Measurements from ENCODE around the gene PATL2.

Gene PATL2

DNA sequence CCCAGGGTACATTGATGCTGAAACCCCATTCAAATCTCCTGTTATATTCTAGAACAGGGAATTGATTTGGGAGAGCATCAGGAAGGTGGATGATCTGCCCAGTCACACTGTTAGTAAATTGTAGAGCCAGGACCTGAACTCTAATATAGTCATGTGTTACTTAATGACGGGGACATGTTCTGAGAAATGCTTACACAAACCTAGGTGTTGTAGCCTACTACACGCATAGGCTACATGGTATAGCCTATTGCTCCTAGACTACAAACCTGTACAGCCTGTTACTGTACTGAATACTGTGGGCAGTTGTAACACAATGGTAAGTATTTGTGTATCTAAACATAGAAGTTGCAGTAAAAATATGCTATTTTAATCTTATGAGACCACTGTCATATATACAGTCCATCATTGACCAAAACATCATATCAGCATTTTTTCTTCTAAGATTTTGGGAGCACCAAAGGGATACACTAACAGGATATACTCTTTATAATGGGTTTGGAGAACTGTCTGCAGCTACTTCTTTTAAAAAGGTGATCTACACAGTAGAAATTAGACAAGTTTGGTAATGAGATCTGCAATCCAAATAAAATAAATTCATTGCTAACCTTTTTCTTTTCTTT is 6.0 kb upstream of the PATL2 start:
- TF ChIP-seq CTCF (IDR thresholded peaks at IDR 0.05) = no peak
- DNase-seq (ENCODE audit: low spot score) = no peak
- H3K27ac ChIP-seq = no peak overlapping the region
- no peak overlapping the region for H3K4me3 ChIP-seq

- H3K27ac ChIP-seq = no peak overlapping the region
- H3K4me3 ChIP-seq = no peak overlapping the region
- TF ChIP-seq CTCF (IDR thresholded peaks at IDR 0.05) = no peak
- no peak for DNase-seq (ENCODE audit: low spot score)
Measured at GRCh38 chr15:44715797-44716334, 4.7 kb upstream of the PATL2 start.

DNA sequence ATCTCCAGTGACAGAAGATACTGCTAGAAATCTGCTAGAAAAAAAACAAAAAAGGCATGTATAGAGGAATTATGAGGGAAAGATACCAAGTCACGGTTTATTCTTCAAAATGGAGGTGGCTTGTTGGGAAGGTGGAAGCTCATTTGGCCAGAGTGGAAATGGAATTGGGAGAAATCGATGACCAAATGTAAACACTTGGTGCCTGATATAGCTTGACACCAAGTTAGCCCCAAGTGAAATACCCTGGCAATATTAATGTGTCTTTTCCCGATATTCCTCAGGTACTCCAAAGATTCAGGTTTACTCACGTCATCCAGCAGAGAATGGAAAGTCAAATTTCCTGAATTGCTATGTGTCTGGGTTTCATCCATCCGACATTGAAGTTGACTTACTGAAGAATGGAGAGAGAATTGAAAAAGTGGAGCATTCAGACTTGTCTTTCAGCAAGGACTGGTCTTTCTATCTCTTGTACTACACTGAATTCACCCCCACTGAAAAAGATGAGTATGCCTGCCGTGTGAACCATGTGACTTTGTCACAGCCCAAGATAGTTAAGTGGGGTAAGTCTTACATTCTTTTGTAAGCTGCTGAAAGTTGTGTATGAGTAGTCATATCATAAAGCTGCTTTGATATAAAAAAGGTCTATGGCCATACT is 4.1 kb upstream of the PATL2 start:
- H3K27ac ChIP-seq = no peak overlapping the region
- no peak for TF ChIP-seq CTCF (IDR thresholded peaks at IDR 0.05)
- DNase-seq (ENCODE audit: low spot score) = no peak
- H3K4me3 ChIP-seq = no peak overlapping the region

DNA sequence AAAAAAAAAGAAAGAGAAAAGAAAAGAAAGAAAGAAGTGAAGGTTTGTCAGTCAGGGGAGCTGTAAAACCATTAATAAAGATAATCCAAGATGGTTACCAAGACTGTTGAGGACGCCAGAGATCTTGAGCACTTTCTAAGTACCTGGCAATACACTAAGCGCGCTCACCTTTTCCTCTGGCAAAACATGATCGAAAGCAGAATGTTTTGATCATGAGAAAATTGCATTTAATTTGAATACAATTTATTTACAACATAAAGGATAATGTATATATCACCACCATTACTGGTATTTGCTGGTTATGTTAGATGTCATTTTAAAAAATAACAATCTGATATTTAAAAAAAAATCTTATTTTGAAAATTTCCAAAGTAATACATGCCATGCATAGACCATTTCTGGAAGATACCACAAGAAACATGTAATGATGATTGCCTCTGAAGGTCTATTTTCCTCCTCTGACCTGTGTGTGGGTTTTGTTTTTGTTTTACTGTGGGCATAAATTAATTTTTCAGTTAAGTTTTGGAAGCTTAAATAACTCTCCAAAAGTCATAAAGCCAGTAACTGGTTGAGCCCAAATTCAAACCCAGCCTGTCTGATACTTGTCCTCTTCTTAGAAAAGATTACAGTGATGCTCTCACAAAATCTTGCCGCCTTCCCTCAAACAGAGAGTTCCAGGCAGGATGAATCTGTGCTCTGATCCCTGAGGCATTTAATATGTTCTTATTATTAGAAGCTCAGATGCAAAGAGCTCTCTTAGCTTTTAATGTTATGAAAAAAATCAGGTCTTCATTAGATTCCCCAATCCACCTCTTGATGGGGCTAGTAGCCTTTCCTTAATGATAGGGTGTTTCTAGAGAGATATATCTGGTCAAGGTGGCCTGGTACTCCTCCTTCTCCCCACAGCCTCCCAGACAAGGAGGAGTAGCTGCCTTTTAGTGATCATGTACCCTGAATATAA is 2.2 kb upstream of the PATL2 start:
- DNase-seq (ENCODE audit: low spot score) = no peak
- Histone ChIP-seq H3K4me3 (peak overlapping the region; percentile 94), H3K27ac (peak overlapping the region; percentile 96 to 99)
- TF ChIP-seq CTCF (IDR thresholded peaks at IDR 0.05) = no peak

DNA sequence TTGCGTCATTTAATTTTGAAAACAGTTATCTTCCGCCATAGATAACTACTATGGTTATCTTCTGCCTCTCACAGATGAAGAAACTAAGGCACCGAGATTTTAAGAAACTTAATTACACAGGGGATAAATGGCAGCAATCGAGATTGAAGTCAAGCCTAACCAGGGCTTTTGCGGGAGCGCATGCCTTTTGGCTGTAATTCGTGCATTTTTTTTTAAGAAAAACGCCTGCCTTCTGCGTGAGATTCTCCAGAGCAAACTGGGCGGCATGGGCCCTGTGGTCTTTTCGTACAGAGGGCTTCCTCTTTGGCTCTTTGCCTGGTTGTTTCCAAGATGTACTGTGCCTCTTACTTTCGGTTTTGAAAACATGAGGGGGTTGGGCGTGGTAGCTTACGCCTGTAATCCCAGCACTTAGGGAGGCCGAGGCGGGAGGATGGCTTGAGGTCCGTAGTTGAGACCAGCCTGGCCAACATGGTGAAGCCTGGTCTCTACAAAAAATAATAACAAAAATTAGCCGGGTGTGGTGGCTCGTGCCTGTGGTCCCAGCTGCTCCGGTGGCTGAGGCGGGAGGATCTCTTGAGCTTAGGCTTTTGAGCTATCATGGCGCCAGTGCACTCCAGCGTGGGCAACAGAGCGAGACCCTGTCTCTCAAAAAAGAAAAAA is 1.4 kb upstream of the PATL2 start:
- TF ChIP-seq CTCF (IDR thresholded peaks at IDR 0.05) = no peak
- peak overlapping the region; percentile 94 for H3K4me3 ChIP-seq
- DNase-seq (ENCODE audit: low spot score) = peak; percentile 82
- peak overlapping the region; percentile 96 to 99 for H3K27ac ChIP-seq

DNA sequence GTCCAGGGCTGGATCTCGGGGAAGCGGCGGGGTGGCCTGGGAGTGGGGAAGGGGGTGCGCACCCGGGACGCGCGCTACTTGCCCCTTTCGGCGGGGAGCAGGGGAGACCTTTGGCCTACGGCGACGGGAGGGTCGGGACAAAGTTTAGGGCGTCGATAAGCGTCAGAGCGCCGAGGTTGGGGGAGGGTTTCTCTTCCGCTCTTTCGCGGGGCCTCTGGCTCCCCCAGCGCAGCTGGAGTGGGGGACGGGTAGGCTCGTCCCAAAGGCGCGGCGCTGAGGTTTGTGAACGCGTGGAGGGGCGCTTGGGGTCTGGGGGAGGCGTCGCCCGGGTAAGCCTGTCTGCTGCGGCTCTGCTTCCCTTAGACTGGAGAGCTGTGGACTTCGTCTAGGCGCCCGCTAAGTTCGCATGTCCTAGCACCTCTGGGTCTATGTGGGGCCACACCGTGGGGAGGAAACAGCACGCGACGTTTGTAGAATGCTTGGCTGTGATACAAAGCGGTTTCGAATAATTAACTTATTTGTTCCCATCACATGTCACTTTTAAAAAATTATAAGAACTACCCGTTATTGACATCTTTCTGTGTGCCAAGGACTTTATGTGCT is 721 bp upstream of the PATL2 start:
- Histone ChIP-seq H3K4me3 (peak overlapping the region; percentile 94), H3K27ac (peak overlapping the region; percentile 96 to 99)
- TF ChIP-seq CTCF (IDR thresholded peaks at IDR 0.05) = no peak
- no peak for DNase-seq (ENCODE audit: low spot score)

All from coronary artery (tissue), 2 donors.